HG02588 (cell line): ENCODE results near the gene PLA2G4A.
"Not testable (repeated sequence)": the region's sequence is repeated elsewhere in the genome, so short reads cannot be mapped to it uniquely, and the experiment has no call there.

Experiments used
- ATAC-seq: cut with Tn5 transposase; IDR thresholded peaks from one replicate; pipeline ENCODE4 v1.9.1; 2021; ENCODE audit warnings: mild to moderate bottlenecking, moderate library complexity; ENCODE audit not compliant: unreplicated experiment

Gene PLA2G4A

GRCh38 chr1:186917106-186917786 lies 88.5 kb downstream of the PLA2G4A start:
- not testable (repeated sequence) for ATAC-seq

- not testable (repeated sequence) for ATAC-seq
Observed at GRCh38 chr1:186921386-186921785, 92.6 kb downstream of the PLA2G4A start.

DNA sequence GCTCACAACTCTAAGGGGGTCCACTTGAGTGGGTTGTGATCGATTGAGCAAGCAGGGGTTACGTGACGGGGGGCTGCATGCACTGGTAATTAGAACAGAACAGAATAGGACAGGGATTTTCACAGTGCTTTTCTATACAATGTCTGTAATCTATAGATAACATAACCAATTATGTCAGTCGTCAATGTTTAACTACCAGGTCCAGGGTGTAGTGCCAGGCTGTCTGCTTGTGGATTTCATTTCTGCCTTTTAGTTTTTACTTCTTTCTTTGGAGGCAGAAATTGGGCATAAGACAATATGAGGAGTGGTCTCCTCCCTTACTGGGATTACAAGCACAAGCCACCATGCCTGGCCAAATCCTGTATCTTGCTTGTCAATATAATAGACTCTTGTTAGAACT lies 94.1 kb downstream of the PLA2G4A start:
- not testable (repeated sequence) for ATAC-seq

DNA sequence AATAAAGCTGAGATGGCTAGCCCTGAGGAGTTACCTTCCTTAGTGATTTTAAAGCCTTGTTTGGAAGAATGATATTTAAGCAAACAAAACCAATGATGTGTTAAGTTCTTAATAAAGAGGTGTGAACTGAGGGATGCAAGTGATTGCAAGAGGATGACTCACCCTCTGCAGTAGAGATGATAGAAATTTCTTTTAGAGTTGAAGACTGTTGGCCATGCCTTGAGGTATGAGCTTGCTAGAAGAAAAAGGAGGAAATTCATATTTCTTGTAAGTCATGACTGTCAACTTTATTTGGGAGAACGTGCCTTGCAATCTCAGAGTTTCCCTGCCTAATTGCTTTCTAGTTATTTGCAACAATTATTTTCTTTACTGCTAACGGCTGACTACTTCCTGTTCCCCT lies 94.7 kb downstream of the PLA2G4A start:
- ATAC-seq, result no peak

- no peak for ATAC-seq
Observed at GRCh38 chr1:186925881-186926669, 97.3 kb downstream of the PLA2G4A start.

DNA sequence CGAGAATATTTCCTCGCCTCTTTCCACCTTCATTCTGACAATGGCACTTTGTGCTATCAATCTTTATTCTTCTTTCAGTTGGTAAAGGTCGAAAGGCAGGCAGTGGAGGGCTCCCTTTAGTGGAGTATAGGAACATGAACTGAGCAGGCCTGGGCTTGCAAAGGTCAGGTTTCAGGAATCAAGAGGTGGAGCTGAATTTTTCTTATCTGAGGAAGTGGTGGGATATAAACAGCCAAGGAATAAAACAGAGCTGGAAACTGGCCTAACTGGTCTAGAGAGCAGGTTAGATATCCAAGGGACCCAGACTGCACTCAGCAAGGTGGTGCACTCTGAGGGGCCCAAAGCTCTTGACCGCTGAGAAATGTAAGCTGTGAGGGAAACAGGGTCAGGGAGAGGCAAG lies 99.1 kb downstream of the PLA2G4A start:
- no peak for ATAC-seq

DNA sequence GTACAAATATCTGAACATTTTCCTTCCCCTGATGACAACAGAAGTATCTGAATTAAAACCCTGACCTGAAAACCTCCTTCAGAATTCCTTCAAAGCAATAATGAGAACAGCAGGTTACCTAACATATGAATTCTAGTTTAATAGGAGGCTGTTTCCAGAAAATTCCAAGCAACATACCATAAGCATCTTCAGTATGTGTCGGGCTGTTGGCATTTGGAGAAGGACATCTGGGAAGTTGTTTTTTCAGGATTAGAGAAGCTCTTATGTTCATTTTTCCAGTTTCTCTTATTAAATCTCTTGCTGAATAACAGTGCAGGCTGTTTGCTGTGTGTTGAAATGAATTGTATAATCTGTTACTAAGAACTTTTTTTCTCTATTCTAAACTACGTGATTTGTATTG lies 101.5 kb downstream of the PLA2G4A start:
- ATAC-seq, result no peak

- no peak for ATAC-seq
Observed at GRCh38 chr1:186937016-186937670, 108.4 kb downstream of the PLA2G4A start.

- ATAC-seq, result no peak
Observed at GRCh38 chr1:186943891-186944686, 115.3 kb downstream of the PLA2G4A start.

DNA sequence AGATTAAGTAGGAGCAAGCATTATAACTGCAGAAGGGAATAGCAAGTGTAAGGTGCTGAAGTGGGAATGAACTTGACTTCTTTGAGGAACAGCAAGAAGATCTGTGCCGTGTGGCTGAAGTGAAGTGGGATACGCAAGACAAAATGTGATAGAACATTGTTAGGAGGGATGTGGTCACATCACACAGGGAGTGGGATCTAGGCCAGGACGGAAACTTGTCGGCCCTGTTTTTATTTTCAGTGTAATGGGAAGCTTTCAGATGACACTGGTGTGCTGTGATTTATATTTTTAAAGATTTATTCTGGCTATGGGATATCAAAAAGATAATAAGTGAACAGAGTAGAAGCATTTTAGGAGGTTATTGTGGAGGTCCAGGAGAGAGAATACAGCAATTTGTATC lies 116.4 kb downstream of the PLA2G4A start:
- no peak for ATAC-seq

- ATAC-seq, result no peak
Observed at GRCh38 chr1:186948535-186948934, 119.8 kb downstream of the PLA2G4A start.

GRCh38 chr1:186949173-186949572 lies 120.4 kb downstream of the PLA2G4A start:
- ATAC-seq, result no peak

GRCh38 chr1:186950547-186950946 lies 121.8 kb downstream of the PLA2G4A start:
- ATAC-seq, result no peak

- no peak for ATAC-seq
Observed at GRCh38 chr1:186953876-186954275, 125.1 kb downstream of the PLA2G4A start.

GRCh38 chr1:186957314-186957713 lies 128.6 kb downstream of the PLA2G4A start:
- ATAC-seq, result no peak

- no peak for ATAC-seq
Observed at GRCh38 chr1:186958520-186958919, 129.8 kb downstream of the PLA2G4A start.

GRCh38 chr1:186960861-186961260 lies 132.1 kb downstream of the PLA2G4A start:
- no peak for ATAC-seq

DNA sequence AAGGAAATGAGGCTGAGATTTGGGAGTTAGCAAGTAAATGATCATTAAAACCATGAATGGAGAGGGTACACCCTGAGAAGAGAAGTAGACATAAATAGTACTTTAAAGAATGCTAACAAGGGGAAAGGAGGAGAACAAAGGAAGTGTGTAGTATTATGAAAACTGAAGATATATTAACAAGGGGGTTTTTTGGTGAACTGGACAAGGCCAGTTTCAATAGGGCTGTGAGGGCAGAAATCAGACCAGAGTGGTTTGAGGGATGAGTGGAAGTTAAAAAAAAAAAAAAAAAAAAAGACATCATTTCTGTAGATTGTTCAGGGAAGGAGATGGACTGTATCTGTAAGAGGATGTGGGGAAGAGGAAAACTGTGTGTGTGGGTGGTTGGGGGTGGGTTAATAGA lies 137.1 kb downstream of the PLA2G4A start:
- ATAC-seq, result peak; percentile 47

DNA sequence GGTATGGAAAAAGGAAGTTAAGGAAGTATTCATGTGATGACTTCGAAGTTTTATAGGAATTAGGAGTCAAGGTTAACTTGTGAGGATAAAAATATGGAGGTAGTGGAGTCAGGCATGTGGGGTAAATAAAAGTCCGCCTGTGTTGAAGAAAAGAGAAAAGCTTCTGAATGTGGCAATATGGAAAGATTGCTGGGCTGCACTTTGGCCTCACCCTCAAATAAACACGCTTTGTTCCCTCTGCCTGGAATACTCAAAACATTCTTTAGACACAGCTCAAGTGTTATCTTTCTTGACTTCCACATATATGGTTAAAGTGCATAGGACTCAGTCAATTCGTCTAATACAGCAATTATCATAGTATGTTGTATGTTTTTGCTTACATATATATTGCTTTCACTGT lies 137.7 kb downstream of the PLA2G4A start:
- no peak for ATAC-seq

DNA sequence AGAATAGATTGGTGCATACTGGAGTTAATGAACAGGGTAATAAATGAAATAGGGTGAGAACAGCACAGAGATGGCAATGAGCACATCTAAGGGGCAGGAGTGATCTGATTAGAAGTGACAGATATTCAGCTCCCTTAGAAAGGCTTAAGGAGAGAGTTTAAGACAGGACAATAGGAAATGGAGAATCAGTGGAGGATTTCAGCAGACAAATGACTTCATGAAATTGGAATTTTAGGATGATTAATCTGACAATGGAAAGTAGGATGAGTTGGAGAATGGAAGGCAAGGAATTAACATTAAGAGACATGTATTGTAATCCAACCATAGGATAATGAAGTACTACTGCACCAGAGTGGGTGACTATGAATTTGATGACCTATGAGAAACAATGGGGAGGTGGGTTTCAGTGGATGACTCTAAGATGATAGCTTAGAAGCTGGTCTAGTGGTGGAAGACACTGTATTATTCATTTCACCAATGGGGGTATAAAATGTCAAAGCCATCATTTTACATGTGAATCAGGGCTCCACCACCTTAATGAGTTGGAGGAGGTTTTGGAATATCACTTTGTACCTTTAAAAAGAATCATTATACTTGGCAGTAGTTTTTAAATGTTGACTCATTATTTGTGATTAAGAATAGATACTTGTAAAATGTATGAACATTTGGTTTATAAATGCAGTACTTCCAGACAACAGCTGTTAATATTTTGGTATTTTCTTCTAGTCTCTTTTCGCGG lies 139.1 kb downstream of the PLA2G4A start:
- no peak for ATAC-seq
